Right lobe of liver (tissue), 4 donors: ENCODE results near the gene BCDIN3D.

Experiments
- CTCF ChIP-seq, 4 donors: fragments of 200-600 bp in 3 of 4; fragments of 450-650 bp in 1 of 4; IDR thresholded peaks; one replicate each; pipeline versions ENCODE4 v1.5.1 to v1.8.0; 2016 to 2022; ENCODE audit warnings: antibody characterized with exemption in 4 of 4, mild to moderate bottlenecking in 2 of 4
- POLR2A ChIP-seq: fragments of 450-650 bp; IDR thresholded peaks from one replicate; pipeline ENCODE4 v1.6.1; 2017; ENCODE audit warnings: antibody characterized with exemption, mild to moderate bottlenecking
- donor health status: DM: no; HTN: no; CAD: no.
- donor health status: DM: no; HTN: no; CAD: no.
- donor health status: DM: no; HTN: yes; CAD: no.

DNA sequence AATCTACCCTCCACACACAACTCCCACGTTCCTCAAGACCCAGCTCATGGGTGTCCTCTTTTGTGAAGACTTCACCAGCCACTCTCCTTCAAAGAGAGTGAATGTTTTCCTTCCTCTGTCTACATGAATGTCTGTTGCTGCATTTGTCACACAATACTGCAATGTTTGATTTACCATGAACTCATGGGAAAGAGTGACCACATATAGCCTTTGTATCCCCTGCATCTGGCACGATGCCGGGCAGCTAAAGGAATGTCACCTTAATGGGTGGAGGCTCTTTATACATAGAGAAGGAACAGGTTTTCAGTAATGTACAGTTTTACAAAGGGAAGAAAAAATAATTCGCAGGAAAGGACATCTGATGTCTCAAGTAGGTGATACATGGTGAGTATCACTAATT is 12.1 kb upstream of the BCDIN3D start:
- TF ChIP-seq CTCF (IDR thresholded peaks at IDR 0.05), result no peak
- TF ChIP-seq POLR2A, result no peak
